Astrocyte (in vitro differentiated cells and primary cell): ENCODE results near the gene CEP128. TPM values are rescaled to one million over a fixed set of nuclear protein-coding genes. Genes with fewer than 3 reads are reported as not detected.

Experiments
- DNase-seq: peaks from one replicate; pipeline ENCODE4 v3.0.0-alpha.2; 2010; ENCODE audit warnings: low read depth
- FAIRE-seq: peaks from 2 replicates; lab custom pipeline; 2011; peaks lifted over from hg19 to GRCh38; lab: Jason Lieb, UNC
- H2AFZ ChIP-seq: 2 replicates; pipeline ENCODE4 v1.6.0; 2012; ENCODE audit warnings: low read depth, low read length, inconsistent platforms
- H3K27ac ChIP-seq: 2 replicates; pipeline ENCODE4 v1.5.1; 2011; ENCODE audit warnings: low read depth, low read length, inconsistent platforms
- H3K27me3 ChIP-seq: 2 replicates; pipeline ENCODE4 v1.6.0; 2011; ENCODE audit warnings: low read length, inconsistent platforms; ENCODE audit not compliant: insufficient read depth
- H3K36me3 ChIP-seq: 2 replicates; pipeline ENCODE4 v1.5.1; 2011; ENCODE audit warnings: low read length, inconsistent platforms; ENCODE audit not compliant: insufficient read depth
- H3K4me1 ChIP-seq: 2 replicates; pipeline ENCODE4 v1.5.1; 2011; ENCODE audit warnings: low read length, inconsistent platforms; ENCODE audit not compliant: insufficient read depth
- H3K4me2 ChIP-seq: 2 replicates; pipeline ENCODE4 v1.6.0; 2012; ENCODE audit warnings: low read length, inconsistent platforms
- H3K4me3 ChIP-seq: 2 replicates; pipeline ENCODE4 v1.5.1; 2011; ENCODE audit warnings: low read depth, mild to moderate bottlenecking, low read length, inconsistent platforms; ENCODE audit not compliant: insufficient read depth
- H3K79me2 ChIP-seq: 2 replicates; pipeline ENCODE4 v1.6.0; 2012; ENCODE audit warnings: mild to moderate bottlenecking, low read length, inconsistent platforms; ENCODE audit not compliant: insufficient read depth
- H3K9ac ChIP-seq: 2 replicates; pipeline ENCODE4 v1.6.0; 2012; ENCODE audit warnings: mild to moderate bottlenecking, low read length, inconsistent platforms
- H3K9me3 ChIP-seq: 2 replicates; pipeline ENCODE4 v1.5.1; 2012; ENCODE audit warnings: low read depth, mild to moderate bottlenecking, low read length, inconsistent platforms; ENCODE audit not compliant: insufficient read depth
- H4K20me1 ChIP-seq: 2 replicates; pipeline ENCODE4 v1.6.0; 2012; ENCODE audit warnings: low read length, inconsistent platforms; ENCODE audit not compliant: insufficient read depth
- H3K27ac Mint-ChIP-seq: one replicate; pipeline ENCODE4 v1.8.0; 2021; ENCODE audit warnings: mild to moderate bottlenecking, mixed read lengths; ENCODE audit not compliant: unreplicated experiment
- H3K27me3 Mint-ChIP-seq: one replicate; pipeline ENCODE4 v1.8.0; 2021; ENCODE audit warnings: low read depth, mixed read lengths; ENCODE audit not compliant: unreplicated experiment
- H3K36me3 Mint-ChIP-seq: one replicate; pipeline ENCODE4 v1.8.0; 2021; ENCODE audit warnings: low read depth, mixed read lengths; ENCODE audit not compliant: unreplicated experiment
- H3K4me1 Mint-ChIP-seq: one replicate; pipeline ENCODE4 v1.8.0; 2021; ENCODE audit warnings: low read depth, mixed read lengths; ENCODE audit not compliant: unreplicated experiment
- H3K4me3 Mint-ChIP-seq: one replicate; pipeline ENCODE4 v1.8.0; 2021; ENCODE audit warnings: mild to moderate bottlenecking, moderate library complexity, mixed read lengths; ENCODE audit not compliant: unreplicated experiment
- H3K9me3 Mint-ChIP-seq: one replicate; pipeline ENCODE4 v1.8.0; 2021; ENCODE audit warnings: mild to moderate bottlenecking, mixed read lengths; ENCODE audit not compliant: unreplicated experiment
- CTCF ChIP-seq: IDR thresholded peaks from 2 replicates; pipeline ENCODE4 v1.5.1; 2011; ENCODE audit warnings: low read depth, mild to moderate bottlenecking, inconsistent platforms, low read length, moderate library complexity; ENCODE audit not compliant: insufficient read depth
- EZH2 ChIP-seq: IDR thresholded peaks from 2 replicates; pipeline ENCODE4 v1.6.1; 2012; ENCODE audit warnings: mild to moderate bottlenecking, low read length, inconsistent platforms; ENCODE audit not compliant: insufficient read depth
- total RNA-seq: library from RNA; stranded (reverse); gene quantifications from 2 replicates; pipeline ENCODE4 v1.2.1, GENCODE V29; 2021

Gene CEP128
- total RNA-seq, 1 donor from 2014 or later, result 6.4 TPM

- DNase-seq (no peak), FAIRE-seq (no peak)
- Histone ChIP-seq H3K27me3 (no peaks in the 10 kb centered on the region), H4K20me1 (no peaks in the 10 kb centered on the region), H3K4me1 (no peaks in the 10 kb centered on the region), H3K9ac (no peak overlapping the region), H3K36me3 (no peaks in the 10 kb centered on the region), H3K4me2 (no peak overlapping the region), H2AFZ (no peak overlapping the region), H3K9me3 (no peaks in the 10 kb centered on the region), H3K27ac (no peak overlapping the region), H3K4me3 (no peak overlapping the region), H3K79me2 (no peaks in the 10 kb centered on the region)
- no peak for TF ChIP-seq CTCF
- no peak for TF ChIP-seq EZH2
- Mint-ChIP-seq H3K4me3 (no peak overlapping the region), H3K9me3 (peaks cover 3% of the 10 kb centered on the region), H3K36me3 (no peaks in the 10 kb centered on the region), H3K4me1 (no peaks in the 10 kb centered on the region), H3K27me3 (no peaks in the 10 kb centered on the region), H3K27ac (no peak overlapping the region)
These were observed 248.6 kb downstream of the CEP128 start for GRCh38 chr14:80692903-80693302.

- Histone ChIP-seq H3K79me2 (no peaks in the 10 kb centered on the region), H3K4me3 (no peak overlapping the region), H3K9ac (no peak overlapping the region), H3K4me2 (no peak overlapping the region), H2AFZ (no peak overlapping the region), H3K36me3 (no peaks in the 10 kb centered on the region), H3K27ac (no peak overlapping the region), H3K9me3 (peaks cover 7% of the 10 kb centered on the region), H3K27me3 (no peaks in the 10 kb centered on the region), H4K20me1 (no peaks in the 10 kb centered on the region), H3K4me1 (no peaks in the 10 kb centered on the region)
- Mint-ChIP-seq H3K4me1 (peaks cover 5% of the 10 kb centered on the region), H3K36me3 (peaks cover 7% of the 10 kb centered on the region), H3K9me3 (peaks cover 25% of the 10 kb centered on the region), H3K4me3 (no peak overlapping the region), H3K27ac (no peak overlapping the region), H3K27me3 (no peaks in the 10 kb centered on the region)
- DNase-seq (no peak), FAIRE-seq (no peak)
- TF ChIP-seq EZH2, result no peak
- no peak for TF ChIP-seq CTCF
These were observed 259.9 kb downstream of the CEP128 start for GRCh38 chr14:80681651-80682050.

- Histone ChIP-seq H3K4me2 (no peak overlapping the region), H3K27ac (no peak overlapping the region), H3K4me3 (no peak overlapping the region), H4K20me1 (no peaks in the 10 kb centered on the region), H3K36me3 (no peaks in the 10 kb centered on the region), H2AFZ (no peak overlapping the region), H3K79me2 (no peaks in the 10 kb centered on the region), H3K27me3 (no peaks in the 10 kb centered on the region), H3K9me3 (peaks cover 7% of the 10 kb centered on the region), H3K9ac (no peak overlapping the region), H3K4me1 (no peaks in the 10 kb centered on the region)
- H3K4me1 Mint-ChIP-seq, result peaks cover 5% of the 10 kb centered on the region
- H3K27me3 Mint-ChIP-seq, result no peaks in the 10 kb centered on the region
- H3K9me3 Mint-ChIP-seq, result peaks cover 25% of the 10 kb centered on the region
- H3K27ac Mint-ChIP-seq, result no peak overlapping the region
- DNase-seq, result no peak
- peaks cover 7% of the 10 kb centered on the region for H3K36me3 Mint-ChIP-seq
- no peak overlapping the region for H3K4me3 Mint-ChIP-seq
- no peak for FAIRE-seq
- no peak for TF ChIP-seq CTCF
- no peak for TF ChIP-seq EZH2
These were observed 262.3 kb downstream of the CEP128 start for GRCh38 chr14:80679273-80679672.
